ENCODE data around the gene DNAH17. TPM values are rescaled to one million over a fixed set of nuclear protein-coding genes. Genes with fewer than 3 reads are reported as not detected.

DNAH17 gene

DNA sequence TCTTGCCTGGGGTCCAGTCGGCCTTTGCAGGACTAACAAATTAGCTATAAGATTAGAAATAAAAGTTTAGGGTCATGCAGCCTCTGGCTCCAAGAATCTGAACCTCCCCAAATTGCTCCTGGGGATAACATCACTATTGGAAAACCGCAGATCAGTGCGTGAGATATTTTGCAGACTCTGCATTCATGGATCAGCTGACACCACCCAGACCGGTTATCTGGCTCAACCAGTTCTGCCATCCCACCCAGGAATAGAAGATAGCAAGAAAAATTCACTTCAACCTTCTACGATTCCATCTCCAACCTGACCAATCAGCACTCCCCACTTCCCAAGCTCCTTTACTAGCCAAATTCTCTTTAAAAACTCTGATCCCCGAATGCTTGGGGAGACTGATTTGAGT lies 203.0 kb downstream of the DNAH17 start:
- Histone ChIP-seq H4K8ac (ENCODE audit: low read length) (no peak overlapping the region), H3K4me1 (ENCODE audit: control insufficient read depth, insufficient read depth, low read depth, low read length) (peaks cover 32% of the 10 kb centered on the region), H2BK12ac (ENCODE audit: low read length in 2 of 2) (no peak overlapping the region), H3K23ac (ENCODE audit: low read length in 2 of 2) (no peak overlapping the region), H3K9me3 (ENCODE audit: control insufficient read depth, low read length) (no peaks in the 10 kb centered on the region), H3K18ac (ENCODE audit: low read depth in 1 of 2, low read length in 2 of 2) (peak overlapping the region in 1 of 2 experiments; percentile 25), H3K27me3 (ENCODE audit: control insufficient read depth in 1 of 2, insufficient read depth in 1 of 2, low read length in 2 of 2) (no peaks in the 10 kb centered on the region), H3K27ac (ENCODE audit: low read length, poor library complexity, severe bottlenecking) (peak overlapping the region; percentile 97), H2AK5ac (ENCODE audit: low read length, severe bottlenecking) (peak overlapping the region; percentile 81), H2BK120ac (ENCODE audit: low read depth, low read length) (no peak overlapping the region), H4K91ac (ENCODE audit: low read length) (no peak overlapping the region), H3K14ac (ENCODE audit: low read length in 2 of 2) (no peak overlapping the region), H3K79me1 (replicated peaks; ENCODE audit: low read length, poor library complexity, severe bottlenecking) (peaks cover 2% of the 10 kb centered on the region), H3K9ac (ENCODE audit: low read length) (peak overlapping the region; percentile 88), H2BK15ac (ENCODE audit: low read depth, poor library complexity, severe bottlenecking) (peak overlapping the region; percentile 20), H3K4me2 (ENCODE audit: low read length, poor library complexity, severe bottlenecking) (no peak overlapping the region), H3K4me3 (ENCODE audit: insufficient read depth in 1 of 2, low read depth in 1 of 2, low read length in 2 of 2) (no peak overlapping the region), H2BK5ac (ENCODE audit: low read depth, low read length, poor library complexity, severe bottlenecking) (peak overlapping the region; percentile 71), H2AFZ (ENCODE audit: low read depth, low read length) (no peak overlapping the region), H3K4ac (ENCODE audit: low read depth in 1 of 2, low read length in 2 of 2) (no peak overlapping the region), H3K36me3 (ENCODE audit: control insufficient read depth in 1 of 2, insufficient read depth in 2 of 2, low read depth in 1 of 2, low read length in 2 of 2) (no peaks in the 10 kb centered on the region)
- no peak for DNase-seq
- WGBS: 59% methylated on average over 6 of the region's 6 CpGs

Small RNA genes lying within 50 kb of the gene (small RNA-seq; reads per million reads assigned to genes)
- gene RF00415 (ENCODE audit: low read depth) (not detected), gene RN7SL454P (ENCODE audit: low read depth) (not detected)
